Measurements from ENCODE around the gene RASGRF2.

RASGRF2 gene

DNA sequence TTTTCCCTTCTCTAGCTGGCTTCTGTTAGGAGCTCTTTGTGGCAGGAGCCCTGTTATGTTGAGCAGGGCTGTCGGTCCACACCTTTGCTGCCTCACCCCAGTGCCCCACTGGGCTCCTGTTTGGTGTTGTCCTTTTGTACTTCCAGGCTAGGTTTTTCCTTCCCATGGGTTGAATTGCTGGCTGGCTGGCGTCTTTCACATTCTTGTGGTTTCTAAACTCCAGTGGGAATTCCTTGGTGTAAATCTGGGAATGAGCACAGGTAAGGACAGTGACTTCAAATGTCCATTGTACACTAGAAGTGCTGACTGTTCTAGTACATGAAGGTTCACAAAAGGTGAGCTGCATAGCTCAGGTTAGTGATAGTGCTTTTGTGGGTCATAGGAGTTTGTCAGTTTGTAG, 30.4 kb downstream of the RASGRF2 start:
- TF ChIP-seq, protein P1, sequence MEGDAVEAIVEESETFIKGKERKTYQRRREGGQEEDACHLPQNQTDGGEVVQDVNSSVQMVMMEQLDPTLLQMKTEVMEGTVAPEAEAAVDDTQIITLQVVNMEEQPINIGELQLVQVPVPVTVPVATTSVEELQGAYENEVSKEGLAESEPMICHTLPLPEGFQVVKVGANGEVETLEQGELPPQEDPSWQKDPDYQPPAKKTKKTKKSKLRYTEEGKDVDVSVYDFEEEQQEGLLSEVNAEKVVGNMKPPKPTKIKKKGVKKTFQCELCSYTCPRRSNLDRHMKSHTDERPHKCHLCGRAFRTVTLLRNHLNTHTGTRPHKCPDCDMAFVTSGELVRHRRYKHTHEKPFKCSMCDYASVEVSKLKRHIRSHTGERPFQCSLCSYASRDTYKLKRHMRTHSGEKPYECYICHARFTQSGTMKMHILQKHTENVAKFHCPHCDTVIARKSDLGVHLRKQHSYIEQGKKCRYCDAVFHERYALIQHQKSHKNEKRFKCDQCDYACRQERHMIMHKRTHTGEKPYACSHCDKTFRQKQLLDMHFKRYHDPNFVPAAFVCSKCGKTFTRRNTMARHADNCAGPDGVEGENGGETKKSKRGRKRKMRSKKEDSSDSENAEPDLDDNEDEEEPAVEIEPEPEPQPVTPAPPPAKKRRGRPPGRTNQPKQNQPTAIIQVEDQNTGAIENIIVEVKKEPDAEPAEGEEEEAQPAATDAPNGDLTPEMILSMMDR (IDR thresholded peaks at IDR 0.05; ENCODE audit: insufficient read depth, low read length, poor library complexity, severe bottlenecking) = no peak
- H3K4me3 ChIP-seq (replicated peaks; ENCODE audit: low read depth, low read length) = no peak overlapping the region
- H3K36me3 ChIP-seq (ENCODE audit: control insufficient read depth, insufficient read depth, low read length) = no peaks in the 10 kb centered on the region
- H3K27me3 ChIP-seq (replicated peaks; ENCODE audit: control insufficient read depth, insufficient read depth, low read length) = no peaks in the 10 kb centered on the region; the same call in 1 of the 2 replicates
- no peak for DNase-seq (ENCODE audit: extremely low read depth, insufficient read length)

DNA sequence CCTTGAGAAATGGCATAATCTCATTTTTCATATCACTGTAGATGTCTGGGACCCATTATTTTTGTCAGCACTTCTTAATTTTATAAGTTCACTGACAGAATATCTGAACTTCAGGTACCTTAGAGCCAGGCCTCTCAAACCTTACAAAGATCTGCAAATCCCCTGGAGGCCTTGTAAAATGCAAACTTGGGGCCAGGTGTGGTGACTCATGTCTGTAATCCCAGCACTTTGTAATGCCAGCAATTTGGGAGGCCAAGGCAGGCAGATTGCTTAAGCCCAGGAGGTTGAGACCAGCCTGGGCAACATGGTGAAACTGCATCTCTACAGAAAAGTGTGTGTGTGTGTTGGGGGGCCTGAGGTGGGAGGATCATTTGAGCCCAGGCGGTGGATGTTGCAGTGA, 30.8 kb downstream of the RASGRF2 start:
- Histone ChIP-seq H3K27me3 (replicated peaks; ENCODE audit: control insufficient read depth, insufficient read depth, low read length) (no peaks in the 10 kb centered on the region; the same call in 1 of the 2 replicates), H3K4me3 (replicated peaks; ENCODE audit: low read depth, low read length) (no peak overlapping the region), H3K36me3 (ENCODE audit: control insufficient read depth, insufficient read depth, low read length) (no peaks in the 10 kb centered on the region)
- DNase-seq (ENCODE audit: extremely low read depth, insufficient read length) = no peak
- TF ChIP-seq, protein P1 (IDR thresholded peaks at IDR 0.05; ENCODE audit: insufficient read depth, low read length, poor library complexity, severe bottlenecking) = no peak

DNA sequence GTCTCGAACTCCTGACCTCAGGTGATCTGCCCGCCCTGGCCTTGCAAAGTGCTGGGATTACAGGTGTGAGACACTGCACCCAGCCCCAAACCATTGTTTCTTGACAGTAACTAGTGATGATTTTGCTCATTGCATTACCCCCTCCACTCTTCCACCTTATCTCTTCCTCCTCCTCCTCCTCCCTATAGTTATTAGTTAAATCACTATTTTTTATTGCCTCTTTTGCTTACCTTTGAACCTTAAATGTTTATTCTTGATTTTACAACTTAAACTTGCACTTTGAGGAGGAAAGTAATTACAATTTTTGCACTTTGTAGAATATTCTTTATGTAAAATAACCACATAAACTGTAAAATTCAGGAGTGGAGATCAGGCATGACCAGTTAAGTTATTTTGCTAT, 35.7 kb downstream of the RASGRF2 start:
- DNase-seq (ENCODE audit: extremely low read depth, insufficient read length) = no peak
- TF ChIP-seq, protein P1 (IDR thresholded peaks at IDR 0.05; ENCODE audit: insufficient read depth, low read length, poor library complexity, severe bottlenecking) = no peak
- no peak overlapping the region for H3K4me3 ChIP-seq (replicated peaks; ENCODE audit: low read depth, low read length)
- H3K36me3 ChIP-seq (ENCODE audit: control insufficient read depth, insufficient read depth, low read length) = no peaks in the 10 kb centered on the region
- peaks cover 3% of the 10 kb centered on the region for H3K27me3 ChIP-seq (replicated peaks; ENCODE audit: control insufficient read depth, insufficient read depth, low read length)

DNA sequence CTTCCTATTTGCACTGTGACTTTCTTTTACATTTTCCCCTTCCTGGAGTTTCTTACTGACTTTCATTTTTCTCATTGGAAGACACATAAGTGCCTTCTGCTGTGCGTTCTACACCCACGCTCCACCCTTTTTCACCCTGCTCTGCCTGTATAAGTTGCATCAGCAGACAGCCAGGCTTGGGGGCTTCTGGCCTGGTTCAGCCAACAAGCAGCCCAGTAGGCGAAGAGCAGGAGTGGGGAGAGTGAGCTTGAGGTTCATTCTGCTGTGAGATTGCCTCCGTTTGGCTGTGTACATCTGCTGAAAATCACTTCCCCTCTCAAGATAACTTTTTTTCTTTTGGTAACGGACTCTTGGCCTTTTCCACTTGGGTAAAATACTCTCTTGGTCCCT, 38.4 kb downstream of the RASGRF2 start:
- no peak overlapping the region for H3K4me3 ChIP-seq (replicated peaks; ENCODE audit: low read depth, low read length)
- peaks cover 3% of the 10 kb centered on the region for H3K27me3 ChIP-seq (replicated peaks; ENCODE audit: control insufficient read depth, insufficient read depth, low read length)
- no peak for DNase-seq (ENCODE audit: extremely low read depth, insufficient read length)
- no peaks in the 10 kb centered on the region for H3K36me3 ChIP-seq (ENCODE audit: control insufficient read depth, insufficient read depth, low read length)
- TF ChIP-seq, protein P1 (IDR thresholded peaks at IDR 0.05; ENCODE audit: insufficient read depth, low read length, poor library complexity, severe bottlenecking) = no peak

DNA sequence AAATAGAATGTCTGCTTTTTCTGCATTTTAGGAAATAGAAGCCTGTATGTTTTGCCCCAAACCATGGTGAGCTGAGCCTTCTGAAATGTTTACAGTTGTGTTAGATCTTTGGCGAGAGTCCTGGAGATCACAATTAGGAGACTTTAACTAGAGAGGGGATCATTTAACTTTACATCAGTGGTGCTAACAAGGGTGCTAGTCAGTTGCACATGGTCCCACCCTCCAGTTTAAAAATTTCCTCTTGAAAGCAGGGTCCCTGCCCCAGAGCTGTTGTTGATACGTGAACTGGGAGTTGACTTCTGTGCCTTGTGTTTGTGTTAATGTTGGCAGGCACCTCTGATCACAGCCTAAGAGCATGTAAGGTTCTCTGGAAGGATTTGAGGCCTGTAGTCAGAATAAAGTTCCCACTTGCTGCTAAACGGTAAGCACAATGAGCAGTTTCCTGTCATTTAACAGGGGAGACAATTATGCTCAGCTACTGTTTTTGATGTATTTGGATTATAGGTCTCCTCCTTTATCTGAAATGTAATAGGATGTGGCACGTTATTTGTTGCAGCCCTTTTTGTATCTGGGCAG, 43.7 kb downstream of the RASGRF2 start:
- DNase-seq (ENCODE audit: extremely low read depth, insufficient read length) = no peak
- Histone ChIP-seq H3K4me3 (replicated peaks; ENCODE audit: low read depth, low read length) (no peak overlapping the region), H3K27me3 (replicated peaks; ENCODE audit: control insufficient read depth, insufficient read depth, low read length) (peaks cover 3% of the 10 kb centered on the region), H3K36me3 (ENCODE audit: control insufficient read depth, insufficient read depth, low read length) (no peaks in the 10 kb centered on the region)
- TF ChIP-seq, protein P1 (IDR thresholded peaks at IDR 0.05; ENCODE audit: insufficient read depth, low read length, poor library complexity, severe bottlenecking) = no peak

DNA sequence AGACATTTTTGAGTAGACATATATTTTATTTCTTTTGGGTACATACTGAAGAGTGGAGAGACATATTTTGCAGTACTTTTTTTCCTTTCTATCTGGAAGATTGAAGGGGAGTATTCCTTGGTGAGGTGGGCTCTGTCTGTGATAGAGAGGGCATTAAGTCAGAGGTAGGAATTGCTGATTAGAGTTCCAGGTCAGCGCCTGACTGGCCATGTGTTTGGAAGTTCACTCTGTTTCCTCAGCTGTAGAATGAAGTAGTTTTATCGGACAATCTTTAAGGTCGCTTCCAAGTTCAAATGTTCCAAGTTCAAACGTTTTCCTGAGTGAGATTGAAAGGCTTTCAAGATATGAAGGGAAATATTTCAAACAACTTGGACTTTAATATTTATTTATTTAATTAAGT, 45.5 kb downstream of the RASGRF2 start:
- Histone ChIP-seq H3K27me3 (replicated peaks; ENCODE audit: control insufficient read depth, insufficient read depth, low read length) (no peaks in the 10 kb centered on the region; the same call in 1 of the 2 replicates), H3K36me3 (ENCODE audit: control insufficient read depth, insufficient read depth, low read length) (no peaks in the 10 kb centered on the region), H3K4me3 (replicated peaks; ENCODE audit: low read depth, low read length) (no peak overlapping the region)
- TF ChIP-seq, protein P1 (IDR thresholded peaks at IDR 0.05; ENCODE audit: insufficient read depth, low read length, poor library complexity, severe bottlenecking) = no peak
- no peak for DNase-seq (ENCODE audit: extremely low read depth, insufficient read length)
